HUES64 (cell line): ENCODE data around the gene INPP1.

Source experiments
- H3K27ac ChIP-seq: 2 replicates; pipeline ENCODE4 v1.7.0; 2013; ENCODE audit warnings: low read depth, low read length, inconsistent platforms
- H3K27me3 ChIP-seq: 2 replicates; pipeline ENCODE4 v1.6.1; 2013; ENCODE audit warnings: mild to moderate bottlenecking, low read length; ENCODE audit not compliant: insufficient read depth
- H3K36me3 ChIP-seq: 2 replicates; pipeline ENCODE4 v1.6.1; 2013; ENCODE audit warnings: mild to moderate bottlenecking, low read length; ENCODE audit not compliant: insufficient read depth
- H3K4me1 ChIP-seq: 2 replicates; pipeline ENCODE4 v1.6.1; 2013; ENCODE audit warnings: mild to moderate bottlenecking, low read length, moderate library complexity; ENCODE audit not compliant: insufficient read depth
- H3K4me3 ChIP-seq: 2 replicates; pipeline ENCODE4 v1.5.1; 2013; ENCODE audit warnings: mild to moderate bottlenecking, low read length, moderate library complexity
- H3K9ac ChIP-seq: 2 replicates; pipeline ENCODE4 v1.6.1; 2013; ENCODE audit warnings: mild to moderate bottlenecking, low read depth, low read length
- H3K9me3 ChIP-seq: 2 replicates; pipeline ENCODE4 v1.6.1; 2013; ENCODE audit warnings: low read depth, low read length; ENCODE audit not compliant: insufficient read depth
- WGBS: fragments of 150-250, 120-280 bp; methylation state at CpG from one replicate; pipeline ENCODE4 v1.1.7; 2013; ENCODE audit warnings: missing lambda C conversion rate; 5-methylcytosine and 5-hydroxymethylcytosine counted together

Gene INPP1

GRCh38 chr2:190365499-190366204 lies 22.3 kb downstream of the INPP1 start:
- Histone ChIP-seq H3K36me3 (no peaks in the 10 kb centered on the region), H3K4me1 (no peaks in the 10 kb centered on the region), H3K9ac (no peak overlapping the region), H3K4me3 (no peak overlapping the region), H3K9me3 (no peaks in the 10 kb centered on the region), H3K27me3 (no peaks in the 10 kb centered on the region), H3K27ac (no peak overlapping the region)
- WGBS, result 93% methylated on average over 19 of the region's 19 CpGs

GRCh38 chr2:190366248-190366753 lies 22.9 kb downstream of the INPP1 start:
- Histone ChIP-seq H3K27ac (no peak overlapping the region), H3K4me3 (no peak overlapping the region), H3K36me3 (no peaks in the 10 kb centered on the region), H3K9me3 (no peaks in the 10 kb centered on the region), H3K4me1 (no peaks in the 10 kb centered on the region), H3K27me3 (no peaks in the 10 kb centered on the region), H3K9ac (no peak overlapping the region)
- 87% methylated on average over 11 of the region's 11 CpGs for WGBS

DNA sequence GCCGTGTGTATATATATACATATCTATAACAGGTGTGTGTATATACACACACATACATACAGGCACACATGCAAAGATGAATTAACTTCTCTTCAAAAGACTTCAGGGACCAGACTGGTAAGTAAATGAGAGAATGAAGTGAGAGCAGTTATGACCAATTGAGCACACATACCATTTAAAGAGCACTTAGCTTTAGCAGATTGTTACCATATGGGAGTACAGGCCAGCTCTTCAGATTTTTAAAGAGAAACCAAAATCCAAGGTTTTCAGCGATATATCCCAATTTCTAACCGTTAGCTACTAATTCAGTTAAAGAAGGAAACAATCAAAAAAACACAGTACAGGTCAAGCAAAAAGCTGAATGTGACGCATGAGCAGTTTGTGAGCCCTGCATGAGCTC lies 23.7 kb downstream of the INPP1 start:
- Histone ChIP-seq H3K4me3 (no peak overlapping the region), H3K27ac (no peak overlapping the region), H3K36me3 (no peaks in the 10 kb centered on the region), H3K27me3 (no peaks in the 10 kb centered on the region), H3K4me1 (no peaks in the 10 kb centered on the region), H3K9me3 (no peaks in the 10 kb centered on the region), H3K9ac (no peak overlapping the region)
- WGBS, result 89% methylated on average over 3 of the region's 4 CpGs

DNA sequence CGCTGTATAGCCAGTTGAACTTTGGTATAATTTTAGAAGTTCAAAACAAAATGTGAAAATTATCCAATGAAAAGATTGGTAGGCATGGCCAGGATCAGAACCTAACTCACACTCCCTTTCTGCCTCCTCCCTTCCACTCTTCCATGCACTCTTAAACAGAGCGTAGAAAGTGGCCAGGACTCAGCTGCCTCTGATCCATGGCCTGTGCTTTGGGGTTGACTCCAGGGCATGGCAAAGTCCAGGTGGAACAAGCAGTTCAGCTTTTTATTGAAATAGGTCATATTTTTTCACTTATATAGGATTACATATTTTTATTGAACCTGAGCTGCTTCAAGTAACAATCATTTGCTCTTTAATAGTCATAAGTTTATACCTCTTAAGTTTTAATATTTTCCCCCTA lies 26.2 kb downstream of the INPP1 start:
- Histone ChIP-seq H3K4me3 (no peak overlapping the region), H3K27ac (no peak overlapping the region), H3K4me1 (no peaks in the 10 kb centered on the region), H3K27me3 (no peaks in the 10 kb centered on the region), H3K9ac (no peak overlapping the region), H3K36me3 (no peaks in the 10 kb centered on the region), H3K9me3 (no peaks in the 10 kb centered on the region)
- 98% methylated on average over 2 of the region's 2 CpGs for WGBS

- Histone ChIP-seq H3K9ac (no peak overlapping the region), H3K4me3 (no peak overlapping the region), H3K36me3 (no peaks in the 10 kb centered on the region), H3K4me1 (no peaks in the 10 kb centered on the region), H3K27me3 (no peaks in the 10 kb centered on the region), H3K27ac (no peak overlapping the region), H3K9me3 (no peaks in the 10 kb centered on the region)
Observed at GRCh38 chr2:190376083-190376482, 32.7 kb downstream of the INPP1 start.

- H3K36me3 ChIP-seq, result no peaks in the 10 kb centered on the region
- no peaks in the 10 kb centered on the region for H3K27me3 ChIP-seq
- 91% methylated on average over 3 of the region's 3 CpGs for WGBS
- no peaks in the 10 kb centered on the region for H3K9me3 ChIP-seq
- no peak overlapping the region for H3K27ac ChIP-seq
- H3K9ac ChIP-seq, result no peak overlapping the region
- no peaks in the 10 kb centered on the region for H3K4me1 ChIP-seq
- H3K4me3 ChIP-seq, result no peak overlapping the region
Observed at GRCh38 chr2:190376591-190377245, 33.3 kb downstream of the INPP1 start.

DNA sequence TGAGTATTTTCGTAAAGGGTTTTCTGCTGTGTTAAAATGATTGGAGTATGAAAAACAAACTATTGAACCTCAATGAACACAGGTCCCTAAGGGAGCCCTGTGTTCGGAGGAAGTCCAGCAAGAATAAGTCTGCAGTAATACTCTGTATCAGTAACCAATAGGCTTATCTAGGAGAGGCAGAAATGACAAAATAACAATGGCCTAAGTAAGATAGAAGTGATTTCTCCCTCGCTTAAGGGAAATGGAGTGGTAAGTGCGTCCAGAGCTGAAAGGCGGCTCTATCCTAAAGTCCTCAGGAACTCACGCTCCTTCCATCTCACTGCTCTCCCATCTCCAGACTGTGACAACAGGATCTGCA lies 35.5 kb downstream of the INPP1 start:
- Histone ChIP-seq H3K9ac (no peak overlapping the region), H3K4me3 (no peak overlapping the region), H3K4me1 (no peaks in the 10 kb centered on the region), H3K27me3 (no peaks in the 10 kb centered on the region), H3K9me3 (no peaks in the 10 kb centered on the region), H3K36me3 (no peaks in the 10 kb centered on the region), H3K27ac (no peak overlapping the region)
- WGBS, result 90% methylated on average over 6 of the region's 6 CpGs

- Histone ChIP-seq H3K27ac (no peak overlapping the region), H3K27me3 (no peaks in the 10 kb centered on the region), H3K36me3 (no peaks in the 10 kb centered on the region), H3K4me3 (no peak overlapping the region), H3K9ac (no peak overlapping the region), H3K4me1 (no peaks in the 10 kb centered on the region), H3K9me3 (no peaks in the 10 kb centered on the region)
- WGBS, result 91% methylated on average over 10 of the region's 10 CpGs
Observed at GRCh38 chr2:190379249-190379964, 36.0 kb downstream of the INPP1 start.

GRCh38 chr2:190380962-190381412 lies 37.6 kb downstream of the INPP1 start:
- H3K27me3 ChIP-seq, result no peaks in the 10 kb centered on the region
- no peaks in the 10 kb centered on the region for H3K9me3 ChIP-seq
- H3K9ac ChIP-seq, result no peak overlapping the region
- H3K4me1 ChIP-seq, result no peaks in the 10 kb centered on the region
- no peaks in the 10 kb centered on the region for H3K36me3 ChIP-seq
- H3K4me3 ChIP-seq, result no peak overlapping the region
- H3K27ac ChIP-seq, result no peak overlapping the region
- WGBS, result 92% methylated on average over 5 of the region's 5 CpGs

DNA sequence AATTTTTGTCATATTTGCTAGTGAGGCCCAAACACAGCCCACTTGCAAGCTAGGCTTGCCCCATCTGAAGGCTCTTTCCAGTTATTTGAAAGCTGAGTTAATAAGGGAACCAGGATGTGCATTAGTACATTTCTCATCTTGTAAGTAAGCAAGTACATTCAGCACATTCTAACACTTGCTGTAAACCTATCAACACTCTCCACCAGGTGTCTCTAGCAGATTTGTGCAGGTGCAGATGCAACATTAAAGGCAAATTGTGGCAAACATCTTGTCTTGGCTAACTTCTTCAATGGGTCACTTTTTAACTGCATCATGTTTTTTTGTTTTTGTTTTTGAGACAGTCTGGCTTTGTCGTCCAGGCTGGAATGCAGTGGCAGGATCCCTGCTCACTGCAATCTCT lies 39.5 kb downstream of the INPP1 start:
- H3K27ac ChIP-seq, result no peak overlapping the region
- no peaks in the 10 kb centered on the region for H3K4me1 ChIP-seq
- H3K36me3 ChIP-seq, result no peaks in the 10 kb centered on the region
- no peak overlapping the region for H3K4me3 ChIP-seq
- no peaks in the 10 kb centered on the region for H3K9me3 ChIP-seq
- H3K9ac ChIP-seq, result no peak overlapping the region
- no peaks in the 10 kb centered on the region for H3K27me3 ChIP-seq
- WGBS, result 68% methylated on average over 1 of the region's 1 CpG

GRCh38 chr2:190387422-190387821 lies 44.0 kb downstream of the INPP1 start:
- Histone ChIP-seq H3K9me3 (no peaks in the 10 kb centered on the region), H3K36me3 (no peaks in the 10 kb centered on the region), H3K27ac (no peak overlapping the region), H3K4me1 (no peaks in the 10 kb centered on the region), H3K9ac (no peak overlapping the region), H3K4me3 (no peak overlapping the region), H3K27me3 (no peaks in the 10 kb centered on the region)
- 100% methylated on average over 3 of the region's 3 CpGs for WGBS
